Natural killer cell (primary cell): ENCODE measurements around the gene GCN1. TPM values are rescaled to one million over a fixed set of nuclear protein-coding genes. Genes with fewer than 3 reads are reported as not detected.

Experiments
- ATAC-seq, 3 donors: fragments of 150-1000 bp in 2 of 3; fragments of 200-7000 bp in 1 of 3; cut with Tn5 transposase; 1 replicate in 1 of 3; 2 replicates in 2 of 3; pipeline ENCODE4 v1.10.0; 2021; ENCODE audit warnings: mild to moderate bottlenecking in 2 of 3, moderate library complexity in 2 of 3
- DNase-seq, 2 donors: peaks; one replicate each; pipeline versions ENCODE4 v3.0.0 to v3.0.0-alpha.2; 2013 to 2021; ENCODE audit warnings: mixed read lengths in 1 of 2
- H3K27ac ChIP-seq: one replicate; pipeline ENCODE4 v1.5.1; 2013; ENCODE audit warnings: mild to moderate bottlenecking, low read length
- H3K27me3 ChIP-seq: one replicate; pipeline ENCODE4 v1.6.1; 2013; ENCODE audit warnings: low read length; ENCODE audit not compliant: control insufficient read depth, insufficient read depth
- H3K36me3 ChIP-seq: one replicate; pipeline ENCODE4 v1.6.1; 2013; ENCODE audit warnings: low read length; ENCODE audit not compliant: control insufficient read depth, insufficient read depth
- H3K4me1 ChIP-seq: one replicate; pipeline ENCODE4 v1.6.1; 2013; ENCODE audit warnings: low read length; ENCODE audit not compliant: control insufficient read depth, insufficient read depth
- H3K4me3 ChIP-seq: one replicate; pipeline ENCODE4 v1.5.1; 2013; ENCODE audit warnings: low read length
- H3K9me3 ChIP-seq: one replicate; pipeline ENCODE4 v1.6.1; 2013; ENCODE audit warnings: low read length; ENCODE audit not compliant: control insufficient read depth, insufficient read depth
- H3K27ac Mint-ChIP-seq, 2 donors: one replicate each; pipeline ENCODE4 v1.8.0; 2022; ENCODE audit warnings: mild to moderate bottlenecking in 2 of 2, mixed read lengths in 2 of 2, moderate library complexity in 1 of 2
- H3K27me3 Mint-ChIP-seq, 2 donors: one replicate each; pipeline ENCODE4 v1.8.0; 2022; ENCODE audit warnings: low read depth in 2 of 2, mixed read lengths in 2 of 2
- H3K36me3 Mint-ChIP-seq: one replicate; pipeline ENCODE4 v1.8.0; 2022; ENCODE audit warnings: mixed read lengths
- H3K4me1 Mint-ChIP-seq, 2 donors: one replicate each; pipeline ENCODE4 v1.8.0; 2022; ENCODE audit warnings: mixed read lengths in 2 of 2
- H3K4me3 Mint-ChIP-seq: one replicate; pipeline ENCODE4 v1.8.0; 2022; ENCODE audit warnings: mild to moderate bottlenecking, moderate library complexity, mixed read lengths
- H3K9me3 Mint-ChIP-seq, 2 donors: one replicate each; pipeline ENCODE4 v1.8.0; 2022; ENCODE audit warnings: mixed read lengths in 2 of 2
- WGBS: methylation state at CpG from one replicate; pipeline ENCODE4 v1.1.7; 2013; ENCODE audit warnings: missing lambda C conversion rate; ENCODE audit not compliant: insufficient coverage; 5-methylcytosine and 5-hydroxymethylcytosine counted together
- intact Hi-C: fragments of 100-400 bp; cut with micrococcal nuclease; formaldehyde crosslinking; loops from one replicate; pipeline ENCODE4 v1.14.2; 2022
- total RNA-seq, 4 donors: library from RNA; stranded (reverse); fragments of 120-200 nt in 1 of 4; gene quantifications; one replicate each; pipeline versions ENCODE4 v1.2.3 to v1.2.4, GENCODE V29; 2013 to 2022
- TF ChIP-seq, protein P1 (sequence below): fragments of 200-600 bp; IDR thresholded peaks from one replicate; pipeline ENCODE4 v1.8.0; 2022; ENCODE audit warnings: antibody characterized with exemption

GCN1 gene
- total RNA-seq, 3 donors from 2014 or later (not counting 1 experiment from before 2014, with no cell fraction given): 119 to 141 (median 120) TPM

DNA sequence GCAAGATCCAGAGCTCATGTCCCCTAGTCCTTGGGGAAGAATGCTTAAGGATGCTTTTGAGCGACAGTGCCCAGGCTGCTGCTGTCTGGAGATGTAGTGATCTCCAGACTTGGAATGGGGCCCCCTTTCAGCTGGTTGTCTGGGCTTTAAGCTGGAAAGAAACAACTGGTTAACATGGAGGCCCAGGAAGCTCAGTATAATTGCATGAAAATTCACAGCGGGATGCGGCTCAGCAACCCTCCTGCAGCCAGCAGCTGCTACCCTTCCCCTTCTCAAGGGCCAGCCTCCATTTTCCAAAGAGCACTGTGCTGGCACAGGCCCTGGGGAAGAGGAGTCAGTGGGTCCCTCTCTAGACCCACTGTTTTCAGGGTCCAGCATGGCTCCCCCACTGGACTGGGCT lies 104.3 kb downstream of the GCN1 start:
- no peak for ATAC-seq
- H3K9me3 ChIP-seq: no peaks in the 10 kb centered on the region
- no peak overlapping the region for H3K27ac ChIP-seq
- Mint-ChIP-seq H3K9me3 (no peaks in the 10 kb centered on the region), H3K36me3 (no peaks in the 10 kb centered on the region), H3K4me1 (peaks cover 21 to 42% of the 10 kb centered on the region in 2 donors), H3K27ac (no peak overlapping the region), H3K4me3 (no peak overlapping the region), H3K27me3 (no peaks in the 10 kb centered on the region)
- WGBS: 100% methylated on average over 3 of the region's 3 CpGs
- peaks cover 16% of the 10 kb centered on the region for H3K36me3 ChIP-seq
- TF ChIP-seq, protein P1, sequence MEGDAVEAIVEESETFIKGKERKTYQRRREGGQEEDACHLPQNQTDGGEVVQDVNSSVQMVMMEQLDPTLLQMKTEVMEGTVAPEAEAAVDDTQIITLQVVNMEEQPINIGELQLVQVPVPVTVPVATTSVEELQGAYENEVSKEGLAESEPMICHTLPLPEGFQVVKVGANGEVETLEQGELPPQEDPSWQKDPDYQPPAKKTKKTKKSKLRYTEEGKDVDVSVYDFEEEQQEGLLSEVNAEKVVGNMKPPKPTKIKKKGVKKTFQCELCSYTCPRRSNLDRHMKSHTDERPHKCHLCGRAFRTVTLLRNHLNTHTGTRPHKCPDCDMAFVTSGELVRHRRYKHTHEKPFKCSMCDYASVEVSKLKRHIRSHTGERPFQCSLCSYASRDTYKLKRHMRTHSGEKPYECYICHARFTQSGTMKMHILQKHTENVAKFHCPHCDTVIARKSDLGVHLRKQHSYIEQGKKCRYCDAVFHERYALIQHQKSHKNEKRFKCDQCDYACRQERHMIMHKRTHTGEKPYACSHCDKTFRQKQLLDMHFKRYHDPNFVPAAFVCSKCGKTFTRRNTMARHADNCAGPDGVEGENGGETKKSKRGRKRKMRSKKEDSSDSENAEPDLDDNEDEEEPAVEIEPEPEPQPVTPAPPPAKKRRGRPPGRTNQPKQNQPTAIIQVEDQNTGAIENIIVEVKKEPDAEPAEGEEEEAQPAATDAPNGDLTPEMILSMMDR: no peak
- intact Hi-C loops: no loop called here
- peaks cover 31% of the 10 kb centered on the region for H3K4me1 ChIP-seq
- H3K27me3 ChIP-seq: no peaks in the 10 kb centered on the region
- H3K4me3 ChIP-seq: no peak overlapping the region
- no peak for DNase-seq

DNA sequence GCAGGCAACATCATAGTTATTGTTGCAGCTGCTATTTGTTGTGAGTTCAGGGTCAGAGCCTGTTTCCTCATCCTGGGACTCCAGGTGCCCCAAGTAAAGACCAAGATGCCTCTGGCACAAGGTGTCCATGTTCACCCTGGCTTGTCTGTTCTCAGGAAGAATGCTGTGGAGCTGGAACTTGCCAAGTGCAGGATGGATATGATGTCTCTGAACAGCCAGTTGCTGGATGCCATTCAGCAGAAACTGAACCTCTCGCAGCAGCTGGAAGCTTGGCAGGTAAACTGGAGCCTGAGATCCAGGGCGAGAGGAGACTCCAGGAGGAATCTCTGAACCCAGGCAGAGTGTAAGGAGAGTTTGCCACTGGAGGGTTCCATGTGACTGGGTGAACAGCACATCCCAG lies 104.7 kb downstream of the GCN1 start:
- H3K27ac ChIP-seq: no peak overlapping the region
- no peak overlapping the region for H3K4me3 ChIP-seq
- no peak overlapping the region for H3K27ac Mint-ChIP-seq
- peaks cover 28% of the 10 kb centered on the region for H3K4me1 ChIP-seq
- no peaks in the 10 kb centered on the region for H3K36me3 Mint-ChIP-seq
- no peaks in the 10 kb centered on the region for H3K9me3 ChIP-seq
- TF ChIP-seq, protein P1: no peak
- ATAC-seq: no peak
- H3K27me3 ChIP-seq: no peaks in the 10 kb centered on the region
- peaks cover 16% of the 10 kb centered on the region for H3K36me3 ChIP-seq
- H3K4me1 Mint-ChIP-seq: peaks cover 21 to 40% of the 10 kb centered on the region in 2 donors
- no peak overlapping the region for H3K4me3 Mint-ChIP-seq
- H3K9me3 Mint-ChIP-seq: no peaks in the 10 kb centered on the region
- DNase-seq: no peak
- intact Hi-C loops: no loop called here
- no peaks in the 10 kb centered on the region for H3K27me3 Mint-ChIP-seq
- 100% methylated on average over 2 of the region's 2 CpGs for WGBS

DNA sequence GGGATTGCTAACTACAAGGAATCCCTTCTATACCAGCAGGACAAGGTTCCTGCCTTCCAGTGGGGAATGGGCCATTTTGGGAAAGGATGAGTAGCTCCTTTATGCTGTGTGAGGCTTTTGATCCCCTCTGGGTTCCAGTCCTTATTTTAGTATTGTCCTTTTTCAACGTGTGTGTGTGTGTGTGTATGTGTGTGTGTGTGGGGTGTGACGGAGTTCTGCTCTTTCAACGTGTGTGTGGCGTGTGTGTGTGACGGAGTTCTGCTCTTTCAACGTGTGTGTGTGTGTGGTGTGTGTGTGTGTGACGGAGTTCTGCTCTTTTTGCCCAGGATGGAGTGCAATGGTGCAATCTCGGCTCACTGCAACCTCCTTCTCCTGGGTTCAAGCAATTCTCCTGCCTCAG lies 105.4 kb downstream of the GCN1 start:
- intact Hi-C loops: no loop called here
- ATAC-seq: no peak
- H3K9me3 Mint-ChIP-seq: no peaks in the 10 kb centered on the region
- WGBS: 40% methylated on average over 8 of the region's 8 CpGs
- H3K36me3 Mint-ChIP-seq: no peaks in the 10 kb centered on the region
- peaks cover 10% of the 10 kb centered on the region for H3K36me3 ChIP-seq
- TF ChIP-seq, protein P1: no peak
- peaks cover 21% of the 10 kb centered on the region for H3K4me1 ChIP-seq
- peaks cover 21 to 34% of the 10 kb centered on the region in 2 donors for H3K4me1 Mint-ChIP-seq
- H3K27me3 Mint-ChIP-seq: no peaks in the 10 kb centered on the region
- no peak overlapping the region for H3K27ac ChIP-seq
- DNase-seq: no peak
- H3K9me3 ChIP-seq: no peaks in the 10 kb centered on the region
- H3K4me3 ChIP-seq: no peak overlapping the region
- H3K4me3 Mint-ChIP-seq: no peak overlapping the region
- no peaks in the 10 kb centered on the region for H3K27me3 ChIP-seq
- peak overlapping the region in 1 of 2 donors; percentile 17 for H3K27ac Mint-ChIP-seq
